ENCODE results near the gene GRID2IP. TPM values are rescaled to one million over a fixed set of nuclear protein-coding genes. Genes with fewer than 3 reads are reported as not detected.

GRID2IP gene
- total and polyA plus RNA-seq, 8 donors, result 0.21 to 1.3 (median 1.1) TPM

- Histone ChIP-seq H3K36me3 (no peaks in the 10 kb centered on the region), H3K27ac (peak overlapping the region; percentile 81 to 88), H3K27me3 (peaks cover 0 to 6% of the 10 kb centered on the region in 2 donors), H3K4me3 (peak overlapping the region; percentile 60 to 76), H3K9me3 (no peaks in the 10 kb centered on the region), H3K4me1 (peaks cover 0 to 12% of the 10 kb centered on the region in 2 donors)
- TF ChIP-seq, protein P1, sequence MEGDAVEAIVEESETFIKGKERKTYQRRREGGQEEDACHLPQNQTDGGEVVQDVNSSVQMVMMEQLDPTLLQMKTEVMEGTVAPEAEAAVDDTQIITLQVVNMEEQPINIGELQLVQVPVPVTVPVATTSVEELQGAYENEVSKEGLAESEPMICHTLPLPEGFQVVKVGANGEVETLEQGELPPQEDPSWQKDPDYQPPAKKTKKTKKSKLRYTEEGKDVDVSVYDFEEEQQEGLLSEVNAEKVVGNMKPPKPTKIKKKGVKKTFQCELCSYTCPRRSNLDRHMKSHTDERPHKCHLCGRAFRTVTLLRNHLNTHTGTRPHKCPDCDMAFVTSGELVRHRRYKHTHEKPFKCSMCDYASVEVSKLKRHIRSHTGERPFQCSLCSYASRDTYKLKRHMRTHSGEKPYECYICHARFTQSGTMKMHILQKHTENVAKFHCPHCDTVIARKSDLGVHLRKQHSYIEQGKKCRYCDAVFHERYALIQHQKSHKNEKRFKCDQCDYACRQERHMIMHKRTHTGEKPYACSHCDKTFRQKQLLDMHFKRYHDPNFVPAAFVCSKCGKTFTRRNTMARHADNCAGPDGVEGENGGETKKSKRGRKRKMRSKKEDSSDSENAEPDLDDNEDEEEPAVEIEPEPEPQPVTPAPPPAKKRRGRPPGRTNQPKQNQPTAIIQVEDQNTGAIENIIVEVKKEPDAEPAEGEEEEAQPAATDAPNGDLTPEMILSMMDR (IDR thresholded peaks at IDR 0.05), result no peak
- no peak for DNase-seq
- ATAC-seq, result no peak
- intact Hi-C loops (cut with DNase I), result no loop called here
Measured at GRCh38 chr7:6504996-6505395, 46.3 kb downstream of the GRID2IP start.

GRCh38 chr7:6502886-6503285, 48.4 kb downstream of the GRID2IP start:
- no peak overlapping the region for H3K27ac ChIP-seq
- intact Hi-C loops (cut with DNase I), result no loop called here
- DNase-seq (no peak), ATAC-seq (no peak)
- no peaks in the 10 kb centered on the region for H3K9me3 ChIP-seq
- H3K36me3 ChIP-seq, result no peaks in the 10 kb centered on the region
- peak overlapping the region; percentile 60 to 76 for H3K4me3 ChIP-seq
- TF ChIP-seq, protein P1 (IDR thresholded peaks at IDR 0.05), result no peak
- peaks cover 0 to 6% of the 10 kb centered on the region in 2 donors for H3K27me3 ChIP-seq
- H3K4me1 ChIP-seq, result peaks cover 0 to 12% of the 10 kb centered on the region in 2 donors

DNA sequence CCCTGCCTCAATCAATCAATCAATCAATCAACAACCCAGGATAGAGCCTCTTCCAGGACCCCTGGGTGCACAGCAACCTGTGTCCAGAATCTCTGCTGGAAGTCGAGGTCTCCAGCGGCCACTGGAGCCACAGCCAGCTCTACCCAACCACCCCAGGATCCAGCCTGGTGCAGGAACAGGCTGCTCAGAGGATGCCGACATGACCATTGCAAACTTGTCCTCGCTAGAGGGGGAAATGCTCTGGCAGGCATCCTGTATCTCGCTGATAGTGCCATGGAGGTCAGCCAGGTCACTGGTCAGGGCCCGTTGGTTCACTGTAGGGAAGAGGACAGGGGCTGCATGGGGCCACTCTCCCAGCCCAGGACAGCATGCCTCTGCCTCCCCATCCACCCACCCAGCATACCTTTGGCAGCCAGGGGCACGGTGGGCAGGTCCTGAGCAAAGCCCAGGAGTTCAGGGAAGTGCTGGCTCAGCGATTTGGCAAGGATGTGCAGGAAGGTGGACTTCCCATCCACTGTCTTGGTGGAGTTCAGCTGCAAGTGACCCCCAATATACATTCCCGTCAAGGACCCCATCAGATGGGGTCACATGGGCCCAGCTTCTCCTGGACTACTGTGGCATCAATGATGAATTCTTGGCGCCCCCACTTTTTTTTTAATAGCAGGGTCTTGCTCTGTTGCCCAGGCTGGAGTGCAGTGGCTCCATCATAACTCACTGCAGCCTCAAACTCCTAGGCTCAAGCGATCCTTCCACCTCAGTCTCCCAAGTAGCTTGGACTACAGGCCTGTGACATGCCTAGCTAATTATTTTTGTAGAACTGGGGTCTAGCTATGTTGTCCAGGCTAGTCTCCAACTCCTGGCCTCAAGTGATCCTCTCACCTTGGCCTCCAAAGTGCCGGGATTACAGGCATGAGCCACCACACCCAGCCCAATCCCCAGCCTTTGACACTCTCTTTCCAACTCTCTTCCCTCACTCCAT, 49.4 kb downstream of the GRID2IP start:
- Histone ChIP-seq H3K9me3 (no peaks in the 10 kb centered on the region), H3K4me3 (no peak overlapping the region), H3K27me3 (peaks cover 0 to 6% of the 10 kb centered on the region in 2 donors), H3K36me3 (no peaks in the 10 kb centered on the region), H3K4me1 (peaks cover 0 to 12% of the 10 kb centered on the region in 2 donors), H3K27ac (no peak overlapping the region)
- DNase-seq, result peak in 1 of 4 donors; percentile 57
- TF ChIP-seq, protein P1 (IDR thresholded peaks at IDR 0.05), result no peak
- ATAC-seq, result no peak
- intact Hi-C loops (cut with DNase I), result no loop called here

DNA sequence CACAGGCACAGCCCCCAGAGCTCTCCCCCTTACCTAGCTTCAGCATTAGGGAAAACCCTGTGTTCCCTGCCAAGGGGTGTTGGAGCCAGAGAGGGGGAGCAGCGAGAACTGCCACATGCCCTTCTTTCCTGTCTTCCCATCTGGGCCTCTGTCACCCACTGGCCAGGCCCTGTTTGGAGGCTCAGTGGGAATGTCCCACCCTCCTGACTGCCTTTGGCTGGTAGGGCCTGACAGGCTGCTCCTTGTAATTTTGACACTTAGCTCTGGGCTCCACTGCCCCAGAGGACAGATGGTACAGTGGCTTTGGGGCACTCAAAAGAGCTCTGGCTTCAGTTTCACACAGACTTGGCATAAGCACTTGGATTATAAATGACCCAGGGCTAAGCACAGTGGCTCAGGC, 50.6 kb downstream of the GRID2IP start:
- no peak overlapping the region for H3K27ac ChIP-seq
- no peaks in the 10 kb centered on the region for H3K36me3 ChIP-seq
- peaks cover 0 to 6% of the 10 kb centered on the region in 2 donors for H3K27me3 ChIP-seq
- intact Hi-C loops (cut with DNase I), result no loop called here
- H3K9me3 ChIP-seq, result no peaks in the 10 kb centered on the region
- no peak overlapping the region for H3K4me3 ChIP-seq
- DNase-seq (peak in 1 of 4 donors; percentile 32), ATAC-seq (no peak)
- peaks cover 0 to 12% of the 10 kb centered on the region in 2 donors for H3K4me1 ChIP-seq
- TF ChIP-seq, protein P1 (IDR thresholded peaks at IDR 0.05), result no peak

DNA sequence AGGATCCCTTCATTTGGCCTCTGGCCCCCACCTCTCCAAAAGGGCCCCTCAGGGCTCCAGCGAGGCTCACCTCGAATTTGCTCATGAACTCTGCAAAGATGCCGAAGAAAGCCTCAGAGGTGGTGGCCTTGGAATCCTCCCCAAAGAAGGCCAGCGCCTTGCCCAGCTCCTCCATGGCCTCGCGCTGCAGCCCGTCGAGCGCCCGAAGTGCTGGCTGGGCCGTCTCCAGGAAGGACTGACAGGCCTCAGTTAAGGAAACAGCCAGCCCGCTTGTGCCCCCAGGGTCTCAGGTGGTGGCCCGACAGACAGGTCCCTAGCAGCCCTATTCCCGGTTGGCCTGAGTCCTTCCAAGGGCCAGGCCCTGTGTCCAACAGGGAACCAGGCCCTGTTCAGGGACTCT, 53.3 kb downstream of the GRID2IP start:
- TF ChIP-seq, protein P1 (IDR thresholded peaks at IDR 0.05), result no peak
- no peak overlapping the region for H3K4me3 ChIP-seq
- H3K4me1 ChIP-seq, result peaks cover 0 to under 1% of the 10 kb centered on the region in 2 donors
- no peak for DNase-seq
- intact Hi-C loops (cut with DNase I), result no loop called here
- ATAC-seq, result no peak
- no peak overlapping the region for H3K27ac ChIP-seq
- peaks cover 0 to 3% of the 10 kb centered on the region in 2 donors for H3K27me3 ChIP-seq
- H3K9me3 ChIP-seq, result no peaks in the 10 kb centered on the region
- H3K36me3 ChIP-seq, result no peaks in the 10 kb centered on the region
